Myocyte (in vitro differentiated cells): ENCODE data around the gene CFDP1. TPM values are rescaled to one million over a fixed set of nuclear protein-coding genes. Genes with fewer than 3 reads are reported as not detected.

Experiments
- DNase-seq: peaks from one replicate; pipeline ENCODE4 v3.0.0-alpha.2; 2012; ENCODE audit warnings: low read depth
- total RNA-seq: library from RNA; depleted of rRNA; stranded (reverse); fragments of >200 nt; gene quantifications from 2 replicates; pipeline ENCODE4 v1.2.3, GENCODE V29; 2014

The CFDP1 gene
- total RNA-seq, 1 donor from 2014 or later, result 61.6 TPM

- no peak for DNase-seq
Observed at GRCh38 chr16:75415169-75415905, 18.0 kb downstream of the CFDP1 start.

GRCh38 chr16:75413951-75414350, 19.4 kb downstream of the CFDP1 start:
- no peak for DNase-seq

GRCh38 chr16:75406943-75407342, 26.4 kb downstream of the CFDP1 start:
- no peak for DNase-seq

DNA sequence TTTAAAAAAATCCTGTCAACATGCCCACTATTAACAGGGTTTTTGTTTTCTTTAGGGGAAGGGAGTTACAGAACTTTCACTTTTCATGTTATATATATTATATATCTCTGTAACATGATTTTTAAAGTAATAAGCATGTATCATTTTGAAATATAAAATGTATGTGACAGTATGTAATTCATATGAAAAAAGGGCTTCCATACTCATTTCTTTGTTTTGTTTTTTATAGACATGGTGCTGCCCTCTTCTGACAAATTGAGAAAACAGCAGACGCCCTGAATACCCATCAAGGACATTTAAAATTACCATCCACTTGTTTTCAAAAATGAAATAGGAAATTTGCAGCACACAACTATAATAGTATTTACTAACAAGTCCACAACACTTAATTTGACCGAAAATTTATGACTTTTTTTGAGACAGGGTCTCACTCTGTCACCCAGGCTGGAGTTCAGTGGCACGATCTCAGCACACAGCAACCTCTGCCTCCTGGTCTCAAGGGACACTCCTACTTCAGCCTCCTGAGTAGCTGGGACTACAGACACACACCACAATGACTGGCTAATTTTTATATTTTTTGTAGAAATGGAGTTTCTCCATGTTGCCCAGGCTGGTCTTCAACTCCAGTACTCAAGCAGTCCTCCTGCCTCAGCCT, 30.4 kb downstream of the CFDP1 start:
- DNase-seq, result peak; percentile 61

DNA sequence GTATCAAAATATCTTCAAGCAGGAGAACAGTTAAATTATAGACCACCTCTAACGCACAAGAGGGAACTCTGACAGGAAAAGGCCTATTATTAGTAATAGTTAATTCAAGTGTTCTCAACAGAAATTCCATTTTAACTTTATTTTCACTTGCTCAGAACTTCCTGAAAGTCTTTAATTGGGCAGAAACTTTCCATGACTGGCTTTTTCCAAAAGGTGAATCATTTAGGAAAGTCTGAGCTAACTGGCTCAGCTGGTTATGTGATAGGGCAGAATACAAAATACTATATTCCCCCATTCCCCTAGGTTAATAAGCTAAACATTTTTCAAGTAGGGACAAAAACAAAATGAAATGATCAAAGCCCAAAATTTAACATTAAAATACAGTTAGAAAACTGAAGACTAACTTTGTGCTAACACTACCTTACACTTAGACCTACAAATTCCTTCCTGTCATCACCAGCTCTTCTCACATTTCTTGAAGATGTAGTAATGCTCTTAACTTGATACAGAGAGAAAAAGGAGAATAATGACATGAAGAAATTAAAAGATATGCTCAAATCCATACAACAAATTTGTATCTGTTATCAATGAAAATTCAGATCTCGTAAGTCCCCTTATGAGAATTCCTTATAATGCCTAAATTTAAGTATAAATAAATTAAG, 31.0 kb downstream of the CFDP1 start:
- DNase-seq, result peak; percentile 48

DNA sequence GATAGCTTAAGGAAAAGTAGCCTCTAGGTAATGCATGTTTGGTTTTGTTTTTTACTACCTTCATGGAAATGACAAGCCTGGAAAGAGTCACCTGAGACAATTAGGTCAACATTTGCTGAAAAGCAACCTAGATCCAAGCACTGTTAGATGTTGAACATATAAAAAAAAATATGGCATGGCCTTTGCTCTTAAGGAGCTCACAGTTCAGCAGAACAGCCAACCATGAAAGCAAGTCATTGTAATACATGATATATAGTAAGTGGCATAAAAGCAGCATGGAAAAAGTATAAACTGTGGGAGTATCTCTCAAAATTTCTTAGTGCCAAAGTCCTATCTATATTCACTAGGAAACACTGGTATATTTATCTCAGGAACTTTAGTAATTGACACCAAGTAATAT, 31.6 kb downstream of the CFDP1 start:
- DNase-seq, result no peak

DNA sequence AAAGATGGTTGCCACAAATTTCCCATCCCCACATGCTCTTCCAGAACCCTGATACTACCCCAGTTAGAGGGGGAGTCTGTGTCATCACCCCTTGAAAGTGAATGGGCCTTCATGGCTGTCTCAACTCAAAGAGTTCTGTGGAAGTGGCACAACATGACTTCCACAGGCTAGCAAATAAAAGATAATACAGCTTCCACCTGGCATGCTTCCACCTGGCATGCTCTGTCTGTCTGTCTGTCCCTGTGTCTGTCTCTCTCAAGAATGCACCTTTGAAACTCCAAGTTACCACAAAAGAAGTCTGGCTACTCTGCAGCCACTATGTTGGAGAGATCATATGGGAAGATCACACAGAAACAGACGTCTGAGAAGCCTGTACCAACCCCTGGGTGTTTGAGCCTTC, 35.0 kb downstream of the CFDP1 start:
- DNase-seq, result no peak

GRCh38 chr16:75394941-75395340, 38.4 kb downstream of the CFDP1 start:
- no peak for DNase-seq

- no peak for DNase-seq
Observed at GRCh38 chr16:75392906-75393305, 40.4 kb downstream of the CFDP1 start.

DNA sequence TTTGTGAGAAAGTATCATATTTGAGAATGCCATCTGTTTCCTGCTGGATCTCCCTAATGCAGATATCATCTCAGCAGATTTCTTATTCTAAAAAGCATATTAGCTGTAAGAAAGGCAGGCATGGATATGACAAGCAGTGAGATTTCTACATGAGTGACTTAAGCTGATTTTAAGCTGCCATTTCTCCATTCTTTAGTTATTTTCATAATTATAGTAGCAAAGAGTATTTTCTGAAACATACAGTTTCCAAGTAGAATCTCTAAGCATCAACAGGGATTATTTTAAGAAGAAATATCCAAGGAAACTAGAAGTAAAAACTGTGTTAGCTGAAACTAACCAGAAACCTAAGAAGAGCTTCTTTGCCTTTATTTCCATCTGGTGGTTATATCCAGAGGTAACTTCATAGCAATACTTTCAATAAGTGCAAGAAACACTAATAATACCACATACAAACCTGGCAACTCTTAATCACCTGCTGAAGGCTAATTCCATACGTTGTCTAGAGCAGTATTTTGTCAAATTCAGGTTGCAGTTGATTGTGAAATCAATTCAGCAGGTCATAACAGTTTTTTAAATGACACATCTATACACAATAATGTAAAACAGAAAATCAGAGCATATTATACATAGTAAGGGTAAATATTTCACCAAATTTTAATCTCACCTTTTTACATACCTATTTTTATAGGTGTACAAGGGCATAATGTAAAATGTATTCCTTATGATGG, 42.2 kb downstream of the CFDP1 start:
- no peak for DNase-seq

GRCh38 chr16:75389096-75389690, 44.1 kb downstream of the CFDP1 start:
- DNase-seq, result no peak

- no peak for DNase-seq
Observed at GRCh38 chr16:75387951-75388350, 45.4 kb downstream of the CFDP1 start.

DNA sequence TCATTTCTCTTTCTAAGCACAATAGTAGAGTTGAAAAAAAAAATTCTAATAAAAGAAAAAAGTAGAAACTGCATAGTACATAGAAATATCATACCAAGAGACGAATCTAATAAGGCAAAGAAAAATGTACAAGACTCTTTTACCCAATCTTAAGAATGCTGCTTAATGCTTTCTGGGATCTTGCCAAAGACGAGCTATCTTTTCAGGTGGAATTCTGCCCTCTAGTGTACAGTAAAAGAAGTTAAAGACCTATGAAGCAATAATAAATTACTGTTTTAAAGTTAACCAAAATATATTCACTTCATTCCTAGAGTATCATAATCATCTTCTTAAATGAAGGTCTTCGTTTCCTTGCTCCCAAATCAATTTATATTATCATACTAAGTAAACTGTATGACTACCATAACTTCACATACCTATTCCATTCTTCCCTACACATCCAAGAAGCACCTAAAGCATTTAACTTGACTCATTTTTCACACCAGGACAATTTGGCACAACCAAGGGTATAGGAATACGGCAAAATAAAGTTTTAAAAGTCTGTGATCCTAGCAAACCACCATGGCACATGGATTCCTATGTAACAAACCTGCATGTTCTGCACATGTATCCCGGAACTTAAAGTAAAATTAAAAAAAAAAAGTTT, 47.7 kb downstream of the CFDP1 start:
- peak; percentile 81 for DNase-seq

DNA sequence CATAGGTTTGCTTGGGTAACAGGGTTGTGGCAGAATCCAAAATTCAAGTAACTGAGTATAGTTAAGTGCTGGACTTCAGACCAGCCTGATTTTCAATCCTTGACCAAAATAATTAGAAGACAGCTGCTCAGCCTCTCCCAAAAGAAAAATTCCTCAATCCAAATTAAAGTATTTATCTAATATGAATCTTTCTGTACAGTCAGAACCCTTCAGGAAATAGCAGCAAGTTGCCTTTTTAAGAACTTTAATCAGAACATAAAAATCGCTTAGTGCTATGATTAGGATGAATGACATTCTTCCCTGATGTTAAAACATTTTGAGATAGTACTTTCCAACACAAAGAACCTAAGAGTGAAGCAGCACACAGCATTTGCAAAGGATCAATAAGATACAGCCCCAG, 50.2 kb downstream of the CFDP1 start:
- DNase-seq, result no peak

- no peak for DNase-seq
Observed at GRCh38 chr16:75382611-75383010, 50.7 kb downstream of the CFDP1 start.

GRCh38 chr16:75380870-75381269, 52.4 kb downstream of the CFDP1 start:
- no peak for DNase-seq

- peak; percentile 42 for DNase-seq
Observed at GRCh38 chr16:75379911-75380847, 53.1 kb downstream of the CFDP1 start.

DNA sequence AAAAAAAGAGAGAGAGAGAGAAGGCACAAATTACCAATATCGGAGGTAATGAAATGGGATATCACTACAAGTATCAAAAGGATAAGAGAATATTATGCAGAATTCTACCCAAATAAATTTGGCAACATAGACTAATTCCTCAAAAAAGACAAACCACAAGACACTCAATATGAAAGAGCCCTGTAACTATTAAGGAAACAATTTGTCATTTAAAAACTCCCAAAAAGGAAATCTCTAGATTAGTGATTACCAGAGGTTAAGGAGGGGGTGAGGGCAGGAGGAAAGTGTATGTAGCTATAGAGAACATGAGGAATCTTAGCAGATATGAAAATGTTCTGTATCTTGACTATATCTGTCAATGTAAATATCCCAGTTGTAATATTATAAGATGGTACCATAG, 54.0 kb downstream of the CFDP1 start:
- no peak for DNase-seq

DNA sequence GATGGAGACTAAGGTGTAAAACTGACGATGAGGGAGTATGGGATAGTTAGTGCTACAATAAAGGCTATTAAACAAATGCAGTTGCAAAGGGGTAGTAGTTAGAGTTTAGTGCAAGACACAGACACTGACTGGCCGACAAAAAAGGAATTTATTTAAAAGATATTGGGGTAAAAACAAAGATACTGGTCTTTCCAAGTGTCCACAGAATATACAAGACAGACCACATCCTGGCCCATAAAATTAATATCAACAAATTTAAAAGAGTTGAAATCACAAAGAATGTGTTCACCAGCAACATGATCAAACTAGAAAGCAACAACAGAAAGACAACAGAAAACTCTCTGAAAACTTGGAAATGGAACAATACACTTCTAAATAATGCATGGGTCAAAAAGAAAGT, 54.7 kb downstream of the CFDP1 start:
- DNase-seq, result no peak
